Pancreas (tissue), 10 donors: ENCODE measurements around the gene FYB1. TPM values are rescaled to one million over a fixed set of nuclear protein-coding genes. Genes with fewer than 3 reads are reported as not detected.

Experiments used
- ATAC-seq, 4 donors: fragments of 200-7000 bp; cut with Tn5 transposase; one replicate each; pipeline versions ENCODE4 v1.8.0 to v1.9.1; 2020; ENCODE audit warnings: mild to moderate bottlenecking in 4 of 4, moderate library complexity in 4 of 4
- DNase-seq, 6 donors: peaks; one replicate each; pipeline ENCODE4 v3.0.0-alpha.2; 2020
- FAIRE-seq: peaks from 2 replicates; lab custom pipeline; 2012; peaks lifted over from hg19 to GRCh38; lab: Jason Lieb, UNC
- H3K27ac ChIP-seq, 4 donors: fragments of 200-600 bp; sonication (generic); 1 replicate in 3 of 4; 2 replicates in 1 of 4; pipeline versions ENCODE4 v1.5.0 to v1.8.0; 2020
- H3K27me3 ChIP-seq, 4 donors: fragments of 200-600 bp; one replicate each; pipeline ENCODE4 v1.8.0; 2021
- H3K36me3 ChIP-seq, 3 donors: fragments of 200-600 bp; sonication (generic) in 1 of 3; one replicate each; pipeline versions ENCODE4 v1.5.0 to v1.8.0; 2020 to 2021
- H3K4me1 ChIP-seq, 3 donors: fragments of 200-600 bp; one replicate each; pipeline ENCODE4 v1.8.0; 2021
- H3K4me3 ChIP-seq, 4 donors: fragments of 200-600 bp; sonication (generic) in 2 of 4; one replicate each; pipeline versions ENCODE4 v1.5.0 to v1.8.0; 2020 to 2021
- H3K9me3 ChIP-seq, 4 donors: fragments of 200-600 bp; one replicate each; pipeline ENCODE4 v1.8.0; 2021
- CTCF ChIP-seq, 4 donors: fragments of 200-600 bp; sonication (generic) in 3 of 4; IDR thresholded peaks; one replicate each; pipeline versions ENCODE4 v1.5.0 to v1.8.0; 2021; ENCODE audit warnings: antibody characterized with exemption in 4 of 4
- WGBS, 2 donors: extraction: QIAGEN DNeasy Blood & Tissue Kit; methylation state at CpG; one replicate each; pipeline ENCODE4 v1.1.7; 2013; 5-methylcytosine and 5-hydroxymethylcytosine counted together
- intact Hi-C, 3 donors: fragments of 100-400 bp; cut with DNase I; formaldehyde crosslinking; loops; one replicate each; pipeline versions ENCODE4 v1.11.1 to v1.14.2; 2022
- polyA plus RNA-seq, 2 donors: library from polyadenylated mRNA; stranded (reverse); fragments of 200-250 nt; gene quantifications; one replicate each; pipeline ENCODE4 v1.2.3, GENCODE V29; 2013
- total RNA-seq, 6 donors: library from RNA; stranded (reverse); fragmentation: NEBNext Ultra II Directional in 4 of 6; extraction: Animal tissue kit (Norgen Biotek cat#: 25700) in 4 of 6; gene quantifications; one replicate each; pipeline versions ENCODE4 v1.2.1 to v1.2.4, GENCODE V29; 2021 to 2023
- donor health status: healthy with polysubstance abuse.
- donor health status: DM: no; HTN: no; CAD: no; lungs with moderate emphysema.
- donor health status: DM: no; HTN: no; CAD: no.
- donor health status: control.
- donor health status: control.
- donor health status: Bipolar disorder and iron deficiency.
- donor health status: DM: yes; HTN: yes; CAD: no.
- donor health status: DM: no; HTN: no; CAD: no.
- donor health status: DM: no; HTN: no; CAD: no.
- donor health status: DM: yes; HTN: yes; CAD: no.

Gene FYB1
- total and polyA plus RNA-seq, 8 donors: 0.49 to 16.9 (median 1.6) TPM

GRCh38 chr5:39228596-39228995 lies 9.2 kb upstream of the FYB1 start:
- intact Hi-C loops: loop anchor here in 1 of 3 donors (10.0 kb wide), 1 partner anchor 316 kb away; no protein-coding TSS in a partner anchor
- Histone ChIP-seq H3K4me1 (no peaks in the 10 kb centered on the region), H3K36me3 (no peaks in the 10 kb centered on the region), H3K4me3 (no peak overlapping the region), H3K9me3 (no peaks in the 10 kb centered on the region), H3K27me3 (no peaks in the 10 kb centered on the region), H3K27ac (no peak overlapping the region)
- ATAC-seq (no peak), FAIRE-seq (no peak), DNase-seq (no peak)
- 65 to 81% methylated on average over 3 of the region's 3 CpGs for WGBS, 2 donors
- TF ChIP-seq CTCF (IDR thresholded peaks at IDR 0.05): no peak

DNA sequence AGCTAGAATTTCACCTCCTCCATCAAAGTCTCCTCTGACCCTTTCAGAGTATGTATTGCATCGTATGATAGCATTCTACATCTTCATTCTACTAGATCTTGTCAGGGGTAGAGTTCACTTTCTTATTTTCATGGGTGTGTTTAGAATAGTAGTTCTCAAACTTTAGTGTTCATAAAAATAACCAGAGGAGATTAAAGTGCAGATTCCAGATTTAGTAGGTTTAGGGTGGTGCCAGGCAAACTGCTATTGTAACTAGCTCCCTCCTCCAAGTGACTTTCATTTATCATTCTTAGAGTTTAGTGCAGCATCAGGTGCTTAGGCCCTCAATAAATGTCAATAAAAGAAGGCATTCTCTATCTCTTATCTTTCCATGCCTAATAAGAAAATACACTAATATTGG lies 7.2 kb upstream of the FYB1 start:
- Histone ChIP-seq H3K9me3 (no peaks in the 10 kb centered on the region), H3K27ac (no peak overlapping the region), H3K36me3 (no peaks in the 10 kb centered on the region), H3K27me3 (no peaks in the 10 kb centered on the region), H3K4me3 (no peak overlapping the region), H3K4me1 (no peaks in the 10 kb centered on the region)
- WGBS, 2 donors: 70 to 91% methylated on average over 1 of the region's 1 CpG
- DNase-seq (no peak), ATAC-seq (no peak), FAIRE-seq (no peak)
- TF ChIP-seq CTCF (IDR thresholded peaks at IDR 0.05): no peak
- intact Hi-C loops: loop anchor here in 1 of 3 donors (10.0 kb wide), 1 partner anchor 318 kb away; no protein-coding TSS in a partner anchor

DNA sequence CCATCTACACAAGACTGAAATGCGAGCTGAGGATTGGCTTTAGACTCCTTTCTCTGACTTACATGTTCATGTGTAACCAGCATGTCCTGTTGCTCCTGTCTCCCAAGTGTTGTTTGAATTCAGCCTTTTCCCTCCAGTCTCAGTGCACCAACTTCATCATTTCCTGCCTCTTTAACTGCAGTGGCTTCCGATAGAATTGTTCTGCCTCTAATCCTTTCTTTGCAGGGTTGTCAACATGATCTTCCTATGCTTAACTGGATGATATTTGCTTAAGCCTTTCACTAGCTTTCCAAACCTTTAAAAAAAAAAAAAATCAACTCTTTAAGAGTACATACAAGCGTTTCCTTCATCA lies 6.7 kb upstream of the FYB1 start:
- FAIRE-seq (no peak), ATAC-seq (no peak), DNase-seq (no peak)
- no peaks in the 10 kb centered on the region for H3K27me3 ChIP-seq
- intact Hi-C loops: loop anchor here in 1 of 3 donors (10.0 kb wide), 1 partner anchor 319 kb away; no protein-coding TSS in a partner anchor
- H3K36me3 ChIP-seq: no peaks in the 10 kb centered on the region
- H3K27ac ChIP-seq: no peak overlapping the region
- H3K4me3 ChIP-seq: no peak overlapping the region
- H3K9me3 ChIP-seq: no peaks in the 10 kb centered on the region
- H3K4me1 ChIP-seq: no peaks in the 10 kb centered on the region
- no peak for TF ChIP-seq CTCF (IDR thresholded peaks at IDR 0.05)
- 60 to 72% methylated on average over 3 of the region's 3 CpGs for WGBS, 2 donors

- intact Hi-C loops: loop anchor here in 1 of 3 donors (10.0 kb wide), 1 partner anchor 319 kb away; no protein-coding TSS in a partner anchor
- H3K36me3 ChIP-seq: no peaks in the 10 kb centered on the region
- FAIRE-seq (no peak), ATAC-seq (no peak), DNase-seq (no peak)
- 58 to 65% methylated on average over 2 of the region's 2 CpGs for WGBS, 2 donors
- no peaks in the 10 kb centered on the region for H3K4me1 ChIP-seq
- TF ChIP-seq CTCF (IDR thresholded peaks at IDR 0.05): no peak
- H3K4me3 ChIP-seq: no peak overlapping the region
- H3K27me3 ChIP-seq: no peaks in the 10 kb centered on the region
- no peak overlapping the region for H3K27ac ChIP-seq
- H3K9me3 ChIP-seq: no peaks in the 10 kb centered on the region
Measured at GRCh38 chr5:39225405-39226099, 6.2 kb upstream of the FYB1 start.

GRCh38 chr5:39224196-39224761 lies 4.9 kb upstream of the FYB1 start:
- Histone ChIP-seq H3K36me3 (no peaks in the 10 kb centered on the region), H3K27me3 (no peaks in the 10 kb centered on the region), H3K9me3 (no peaks in the 10 kb centered on the region), H3K4me3 (no peak overlapping the region), H3K27ac (peak overlapping the region in 1 of 4 donors; percentile 2), H3K4me1 (no peaks in the 10 kb centered on the region)
- FAIRE-seq: no peak
- WGBS, 2 donors: 47 to 52% methylated on average over 5 of the region's 5 CpGs
- intact Hi-C loops: loop anchor here in 1 of 3 donors (10.0 kb wide), 1 partner anchor 321 kb away; no protein-coding TSS in a partner anchor
- TF ChIP-seq CTCF (IDR thresholded peaks at IDR 0.05): no peak
- DNase-seq: no peak
- peak in 3 of 4 donors; percentile 32 to 68 (median 67) for ATAC-seq
